Mononuclear cell (primary cell): Measurements from ENCODE around the gene BRD1. TPM values are rescaled to one million over a fixed set of nuclear protein-coding genes. Genes with fewer than 3 reads are reported as not detected.
"Not testable (repeated sequence)": the region's sequence is repeated elsewhere in the genome, so short reads cannot be mapped to it uniquely, and the experiment has no call there.

Source experiments
- H3K27me3 ChIP-seq: 2 replicates; pipeline ENCODE4 v1.6.0; 2011; ENCODE audit warnings: low read length, control low read depth; ENCODE audit not compliant: insufficient read depth
- H3K4me1 ChIP-seq: 2 replicates; pipeline ENCODE4 v1.5.1; 2011; ENCODE audit warnings: mild to moderate bottlenecking, low read length, control low read depth; ENCODE audit not compliant: insufficient read depth
- H3K4me3 ChIP-seq: 2 replicates; pipeline ENCODE4 v1.5.1; 2011; ENCODE audit warnings: mild to moderate bottlenecking, low read length, moderate library complexity
- H3K9me3 ChIP-seq: 2 replicates; pipeline ENCODE4 v1.5.1; 2011; ENCODE audit warnings: low read depth, mild to moderate bottlenecking, control low read depth, low read length
- total RNA-seq: library from RNA; depleted of rRNA; stranded (reverse); fragments of >200 nt; gene quantifications from one replicate; pipeline ENCODE4 v1.2.3, GENCODE V29; 2012

Gene BRD1
- total RNA-seq, 1 donor: 85.1 TPM

DNA sequence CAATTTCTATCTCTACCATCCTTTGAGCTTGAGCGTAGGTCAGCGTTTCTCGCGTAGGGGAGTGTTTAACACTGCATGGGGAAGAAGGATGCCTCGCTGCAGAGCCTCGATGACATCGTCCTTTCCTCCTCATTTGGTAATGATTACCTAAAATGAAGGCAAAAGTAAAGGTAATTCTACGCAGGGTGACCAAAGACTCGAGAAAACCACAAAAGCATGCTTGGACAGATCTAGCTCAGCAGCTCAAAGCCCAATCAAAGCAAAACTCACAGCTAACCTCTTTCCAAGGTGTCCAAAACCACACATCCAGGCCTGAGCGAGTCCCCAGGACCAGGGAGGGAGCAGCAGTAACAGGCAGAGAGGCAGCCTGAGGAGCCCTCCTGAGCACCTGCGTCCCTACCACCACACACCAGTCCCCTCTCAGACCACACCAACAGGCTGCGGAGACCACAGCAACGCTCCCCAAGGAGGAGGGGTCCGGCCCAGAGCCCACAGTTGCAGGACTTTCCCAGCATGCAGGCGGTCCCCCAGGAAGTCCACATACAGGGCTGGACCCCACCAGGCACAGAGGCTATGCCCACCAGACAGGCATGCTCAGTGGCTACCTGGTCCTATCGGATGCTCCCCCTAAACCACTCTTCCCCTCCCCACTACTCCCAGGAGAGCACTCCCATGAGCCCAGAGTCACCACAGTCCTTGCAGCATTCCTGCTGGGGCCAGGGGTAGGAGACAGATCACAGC is 3.3 kb downstream of the BRD1 start:
- Histone ChIP-seq H3K4me1 (peaks cover 34% of the 10 kb centered on the region), H3K27me3 (no peaks in the 10 kb centered on the region), H3K9me3 (no peaks in the 10 kb centered on the region), H3K4me3 (no peak overlapping the region)

DNA sequence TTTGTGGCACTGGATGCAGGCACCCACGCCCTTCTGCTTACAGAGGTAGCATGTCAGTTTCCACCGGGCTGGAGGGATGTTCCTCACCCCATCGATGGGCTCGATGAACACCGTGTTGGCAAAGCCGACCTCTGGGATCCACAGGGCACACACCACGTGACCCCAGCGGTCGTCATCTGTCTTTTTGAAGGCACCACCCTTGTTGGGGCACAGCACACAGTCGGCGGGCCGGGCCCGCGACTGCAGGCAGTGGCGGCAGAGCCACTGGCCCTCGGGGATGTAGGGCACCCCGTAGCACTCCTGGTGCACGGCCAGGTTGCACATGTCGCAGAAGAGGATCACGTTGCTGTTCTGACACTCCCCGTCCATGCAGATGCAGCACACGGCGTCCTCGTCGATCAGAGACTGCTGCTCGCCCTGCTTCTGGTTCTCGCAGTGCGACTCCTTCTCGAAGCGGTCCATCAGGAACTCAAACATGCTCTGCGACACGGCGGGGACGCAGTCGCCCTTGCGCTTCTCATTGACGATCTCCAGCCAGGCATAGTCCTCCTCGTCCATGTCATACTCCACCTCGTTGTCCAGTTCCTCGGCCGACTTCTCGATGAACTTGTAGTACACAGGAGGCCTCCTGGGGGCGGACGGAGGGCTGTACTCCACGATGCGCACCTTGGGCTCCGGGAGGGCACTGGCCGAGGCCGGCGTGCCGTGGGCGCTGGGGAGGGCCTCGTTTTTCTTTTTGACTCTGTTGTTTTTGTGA is 4.2 kb downstream of the BRD1 start:
- no peaks in the 10 kb centered on the region for H3K27me3 ChIP-seq
- H3K4me1 ChIP-seq: peaks cover 25% of the 10 kb centered on the region
- H3K9me3 ChIP-seq: no peaks in the 10 kb centered on the region
- no peak overlapping the region for H3K4me3 ChIP-seq

DNA sequence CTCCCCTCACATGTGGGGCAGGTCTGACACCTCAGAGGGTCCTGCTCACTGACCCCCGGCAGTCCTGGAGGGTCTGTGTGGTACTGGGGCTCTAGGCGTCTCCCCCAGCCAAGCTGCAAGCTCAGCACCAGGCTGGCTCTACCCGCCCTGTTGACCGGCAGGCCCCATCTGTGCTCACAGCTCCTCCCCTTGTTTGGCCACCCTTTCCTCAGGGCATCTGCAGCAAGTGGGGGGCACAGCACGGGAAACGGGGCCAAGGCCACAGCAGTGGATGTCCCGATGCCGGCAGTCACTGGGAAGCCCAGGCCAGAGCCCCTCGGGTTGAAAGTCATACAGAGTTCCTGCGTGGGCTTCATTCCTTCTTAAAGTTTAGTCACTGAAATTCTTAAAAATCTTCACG is 5.9 kb downstream of the BRD1 start:
- H3K4me3 ChIP-seq, H3K9me3 ChIP-seq, H3K27me3 ChIP-seq: not testable (repeated sequence)
- H3K4me1 ChIP-seq: peaks cover 24% of the 10 kb centered on the region

GRCh38 chr22:49820984-49821383 is 6.7 kb downstream of the BRD1 start:
- Histone ChIP-seq H3K4me3 (no peak overlapping the region), H3K9me3 (no peaks in the 10 kb centered on the region), H3K4me1 (peaks cover 18% of the 10 kb centered on the region), H3K27me3 (no peaks in the 10 kb centered on the region)

DNA sequence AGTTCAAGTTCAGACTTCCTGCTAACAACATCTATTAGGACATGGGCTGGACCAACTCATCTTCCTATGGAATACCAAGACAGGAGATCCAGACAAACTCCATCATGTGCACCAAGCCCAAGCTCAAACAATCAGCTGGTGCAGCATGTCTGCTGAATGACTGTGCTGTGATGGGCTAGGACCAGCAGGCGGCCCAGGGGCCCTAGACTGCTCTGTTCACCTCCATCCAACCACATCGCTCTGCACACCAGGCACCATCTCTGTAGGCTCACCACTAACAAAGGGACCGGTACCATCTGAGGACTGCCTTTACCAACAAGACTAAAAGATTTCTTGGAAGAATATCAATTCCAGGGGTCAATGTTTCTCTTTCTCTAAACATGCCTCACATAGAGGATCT is 10.3 kb downstream of the BRD1 start:
- no peaks in the 10 kb centered on the region for H3K9me3 ChIP-seq
- H3K27me3 ChIP-seq: no peaks in the 10 kb centered on the region
- H3K4me1 ChIP-seq: no peaks in the 10 kb centered on the region
- H3K4me3 ChIP-seq: no peak overlapping the region

DNA sequence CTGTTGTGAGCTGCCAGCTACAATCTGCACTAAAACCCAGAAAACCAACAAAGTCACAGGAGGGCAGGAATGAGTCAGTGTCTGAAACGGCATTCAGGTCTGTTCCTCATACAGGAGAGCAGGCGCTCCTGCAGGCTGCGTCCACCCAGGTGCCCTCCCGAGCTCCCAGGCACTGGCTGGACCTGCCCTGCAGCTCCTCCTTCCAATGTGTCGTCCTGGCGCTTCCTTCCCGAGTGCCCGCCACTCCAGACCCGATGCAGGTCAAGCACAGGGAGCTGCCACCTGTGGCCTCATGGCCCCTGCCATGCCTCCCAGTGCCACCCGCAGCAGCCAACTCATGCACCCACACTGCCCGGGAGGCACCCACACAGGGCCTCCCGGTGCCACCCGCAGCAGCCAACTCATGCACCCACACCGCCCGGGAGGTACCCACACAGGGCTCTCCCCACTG is 12.0 kb downstream of the BRD1 start:
- Histone ChIP-seq H3K4me3 (no peak overlapping the region), H3K9me3 (no peaks in the 10 kb centered on the region), H3K4me1 (peaks cover 10% of the 10 kb centered on the region), H3K27me3 (no peaks in the 10 kb centered on the region)

- peaks cover 17% of the 10 kb centered on the region for H3K4me1 ChIP-seq
- no peak overlapping the region for H3K4me3 ChIP-seq
- no peaks in the 10 kb centered on the region for H3K27me3 ChIP-seq
- H3K9me3 ChIP-seq: no peaks in the 10 kb centered on the region
Observed at GRCh38 chr22:49814856-49815255, 12.8 kb downstream of the BRD1 start.

DNA sequence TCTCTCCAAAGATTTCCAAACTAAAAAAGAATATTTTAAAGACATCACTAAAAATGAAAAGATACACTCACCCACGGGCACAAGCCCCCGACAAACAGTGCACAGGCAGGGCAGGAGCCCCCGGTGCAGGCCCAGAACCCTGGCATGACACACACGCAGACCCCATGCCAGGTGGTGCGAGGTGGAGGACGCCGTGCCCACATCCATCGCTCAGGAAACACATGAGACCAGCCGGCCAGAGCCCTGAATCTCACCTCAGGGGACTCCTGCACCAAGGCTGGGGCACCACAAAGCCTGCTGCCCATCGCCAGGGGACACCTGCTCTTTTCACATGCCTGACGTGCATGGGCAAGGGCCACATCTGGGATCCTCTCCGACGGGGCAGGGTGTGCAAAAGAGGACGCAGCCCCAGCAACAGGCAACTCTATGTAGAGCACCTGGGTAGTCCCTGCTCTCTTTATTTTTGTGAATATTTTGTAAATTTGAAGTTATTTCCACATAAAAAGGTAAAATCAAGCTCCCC is 13.4 kb downstream of the BRD1 start:
- H3K4me1 ChIP-seq: peaks cover 17% of the 10 kb centered on the region
- no peaks in the 10 kb centered on the region for H3K9me3 ChIP-seq
- no peak overlapping the region for H3K4me3 ChIP-seq
- no peaks in the 10 kb centered on the region for H3K27me3 ChIP-seq

DNA sequence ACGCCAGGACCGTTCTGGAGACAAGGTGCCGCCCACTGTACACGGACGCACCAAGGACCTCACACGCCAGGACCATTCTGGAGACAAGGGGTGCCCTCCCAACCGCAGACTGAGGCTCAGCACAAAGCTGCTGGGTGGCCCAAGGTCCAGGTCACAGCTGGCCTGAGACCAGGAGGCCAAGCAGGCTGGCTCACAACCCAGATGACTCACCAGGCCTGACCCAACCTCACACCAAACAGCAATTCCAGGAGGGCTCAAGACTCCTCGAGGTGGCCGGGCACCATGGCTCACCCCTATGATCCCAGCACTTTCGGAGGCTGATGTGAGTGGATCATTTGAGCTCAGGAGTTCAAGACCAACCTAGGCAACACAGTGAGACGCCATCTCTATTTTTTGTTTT is 14.8 kb downstream of the BRD1 start:
- Histone ChIP-seq H3K4me1 (peaks cover 27% of the 10 kb centered on the region), H3K4me3 (no peak overlapping the region), H3K9me3 (no peaks in the 10 kb centered on the region)

DNA sequence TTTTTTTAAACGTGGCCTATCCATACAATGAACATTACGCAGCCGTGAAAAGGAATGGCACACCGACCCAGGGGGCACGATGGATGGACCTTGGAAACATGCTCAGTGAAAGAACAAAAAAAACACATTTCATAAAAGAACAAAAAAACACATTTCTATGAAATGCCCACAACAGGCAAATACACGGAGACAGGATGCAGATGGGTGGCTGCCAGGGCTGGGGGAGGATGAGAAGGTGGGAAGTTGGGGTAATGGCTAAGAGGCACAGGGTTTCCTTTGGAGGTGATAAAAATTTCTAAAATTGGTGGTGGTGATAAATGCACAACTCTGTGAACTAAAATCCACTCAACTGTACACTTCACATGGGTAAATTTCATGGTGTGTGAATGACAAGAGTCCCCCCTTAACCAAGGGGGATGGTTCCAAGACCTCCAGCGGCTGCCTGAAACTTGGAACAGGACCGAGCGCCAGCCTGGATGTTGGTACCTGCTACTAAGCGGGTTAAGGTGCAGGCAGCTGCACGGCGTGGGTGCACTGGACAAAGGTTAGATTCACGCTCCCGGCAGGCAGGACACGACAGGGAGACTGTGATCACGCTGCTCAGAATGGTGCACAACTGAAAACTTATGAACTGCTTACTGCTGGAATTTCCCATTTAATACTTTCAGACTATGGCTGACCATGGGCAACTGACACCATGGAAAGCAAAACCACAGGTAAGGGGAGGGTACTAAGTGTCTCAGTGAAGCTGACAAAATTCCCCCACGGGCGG is 16.5 kb downstream of the BRD1 start:
- Histone ChIP-seq H3K9me3 (no peaks in the 10 kb centered on the region), H3K27me3 (no peaks in the 10 kb centered on the region), H3K4me1 (peaks cover 33% of the 10 kb centered on the region), H3K4me3 (no peak overlapping the region)

More for the DNA sequence above, 14.8 kb downstream of the BRD1 start:
- H3K27me3 ChIP-seq: no peaks in the 10 kb centered on the region

DNA sequence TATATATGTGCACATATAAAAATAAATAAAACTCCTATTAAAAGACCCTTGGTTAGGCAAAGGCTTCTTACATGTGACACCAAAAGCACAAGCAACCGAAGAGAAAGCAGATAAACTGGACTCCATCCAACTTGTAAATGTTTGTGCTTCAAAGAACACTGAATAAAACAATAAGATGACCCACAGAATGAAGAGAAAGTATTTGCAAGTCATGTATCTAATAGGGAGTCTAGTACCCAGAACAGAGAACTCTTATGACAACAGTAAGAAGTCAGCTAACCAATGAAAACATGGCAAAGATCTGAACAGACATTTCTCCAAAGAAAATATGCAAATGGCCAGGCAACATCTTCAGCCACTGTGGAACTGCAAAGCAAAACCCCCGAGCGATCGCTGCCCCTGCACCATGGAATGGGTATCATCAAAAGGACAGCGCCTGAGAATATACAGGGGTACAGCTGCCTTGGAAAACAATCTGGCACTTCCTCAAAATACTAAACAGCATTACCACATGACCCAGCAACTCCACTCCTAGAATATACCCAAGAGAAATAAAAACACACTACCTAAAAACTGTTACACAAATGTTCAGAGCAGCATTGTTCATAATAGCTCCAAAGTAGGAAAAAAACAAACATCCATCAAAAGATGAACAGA is 17.2 kb downstream of the BRD1 start:
- peaks cover 33% of the 10 kb centered on the region for H3K4me1 ChIP-seq
- no peaks in the 10 kb centered on the region for H3K9me3 ChIP-seq
- H3K27me3 ChIP-seq: no peaks in the 10 kb centered on the region
- no peak overlapping the region for H3K4me3 ChIP-seq

GRCh38 chr22:49807780-49808708 is 19.6 kb downstream of the BRD1 start:
- Histone ChIP-seq H3K4me1 (peaks cover 33% of the 10 kb centered on the region), H3K9me3 (no peaks in the 10 kb centered on the region), H3K27me3 (no peaks in the 10 kb centered on the region), H3K4me3 (no peak overlapping the region)

DNA sequence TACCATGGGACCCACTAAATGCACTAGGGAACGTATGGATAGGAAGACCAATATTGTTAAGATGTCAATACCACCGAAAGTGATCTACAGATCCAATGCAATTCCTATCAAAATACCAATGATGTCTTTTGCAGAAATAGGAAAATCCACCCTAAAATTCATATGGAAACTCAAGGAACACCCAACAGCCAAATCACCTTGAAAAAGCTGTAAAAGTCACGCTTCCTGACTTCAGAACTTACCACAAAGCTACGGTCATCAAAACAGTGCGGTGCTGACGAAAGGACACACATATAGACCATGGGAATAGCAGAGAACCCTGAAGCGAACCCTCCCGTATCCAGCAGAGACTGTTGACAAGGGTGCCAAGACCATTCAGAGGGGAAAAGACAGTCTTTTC is 20.5 kb downstream of the BRD1 start:
- Histone ChIP-seq H3K9me3 (no peaks in the 10 kb centered on the region), H3K4me1 (peaks cover 33% of the 10 kb centered on the region), H3K4me3 (no peak overlapping the region), H3K27me3 (no peaks in the 10 kb centered on the region)
